ENCODE measurements around the gene ADGRG3.

ADGRG3 gene

DNA sequence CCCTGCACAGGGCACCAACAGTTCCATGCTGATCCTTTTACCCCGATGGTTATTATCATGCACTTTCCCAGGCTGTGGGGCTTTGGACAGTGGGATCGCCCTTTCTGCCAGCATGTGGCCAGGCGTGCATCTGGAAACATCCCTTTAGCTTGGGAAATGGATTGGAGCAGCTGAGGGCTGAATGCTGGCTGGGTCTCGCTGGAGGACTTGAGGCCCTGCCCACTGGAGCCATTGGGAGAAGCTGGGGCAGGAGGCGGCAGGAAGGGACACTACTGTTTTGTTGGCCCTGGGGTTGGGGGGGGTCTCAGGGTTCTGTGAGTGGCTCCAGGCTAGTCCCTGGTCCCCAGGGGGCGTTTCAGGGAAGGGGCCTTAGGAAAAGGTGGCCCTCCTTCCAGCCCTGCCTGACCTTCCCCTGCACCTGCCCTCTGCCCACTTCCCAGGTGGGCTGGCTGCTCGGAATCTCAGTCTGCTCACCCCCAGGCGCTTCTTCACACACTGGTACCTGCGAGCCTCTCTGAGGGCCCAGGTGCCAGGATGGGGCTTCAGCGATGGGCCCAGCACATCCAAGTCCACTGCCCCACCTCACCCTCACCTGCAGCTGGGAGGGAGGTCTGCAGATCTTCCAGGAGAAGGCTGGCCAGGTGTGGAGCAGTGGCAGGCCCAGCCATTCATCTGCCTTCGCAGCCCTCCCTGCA lies 1.6 kb upstream of the ADGRG3 start:
- H3K27ac ChIP-seq (replicated peaks), result peak overlapping the region; percentile 80
- DNase-seq (ENCODE audit: low read depth in 1 of 2, low spot score in 1 of 2), result no peak
- no peaks in the 10 kb centered on the region for H3K27me3 ChIP-seq (ENCODE audit: insufficient read depth, poor library complexity, severe bottlenecking)
- TF ChIP-seq SPI1 (IDR thresholded peaks at IDR 0.05; ENCODE audit: borderline replicate concordance, low read depth) (no peak), GABPA (IDR thresholded peaks at IDR 0.05; ENCODE audit: low read depth) (no peak)
- TF ChIP-seq, protein P1, sequence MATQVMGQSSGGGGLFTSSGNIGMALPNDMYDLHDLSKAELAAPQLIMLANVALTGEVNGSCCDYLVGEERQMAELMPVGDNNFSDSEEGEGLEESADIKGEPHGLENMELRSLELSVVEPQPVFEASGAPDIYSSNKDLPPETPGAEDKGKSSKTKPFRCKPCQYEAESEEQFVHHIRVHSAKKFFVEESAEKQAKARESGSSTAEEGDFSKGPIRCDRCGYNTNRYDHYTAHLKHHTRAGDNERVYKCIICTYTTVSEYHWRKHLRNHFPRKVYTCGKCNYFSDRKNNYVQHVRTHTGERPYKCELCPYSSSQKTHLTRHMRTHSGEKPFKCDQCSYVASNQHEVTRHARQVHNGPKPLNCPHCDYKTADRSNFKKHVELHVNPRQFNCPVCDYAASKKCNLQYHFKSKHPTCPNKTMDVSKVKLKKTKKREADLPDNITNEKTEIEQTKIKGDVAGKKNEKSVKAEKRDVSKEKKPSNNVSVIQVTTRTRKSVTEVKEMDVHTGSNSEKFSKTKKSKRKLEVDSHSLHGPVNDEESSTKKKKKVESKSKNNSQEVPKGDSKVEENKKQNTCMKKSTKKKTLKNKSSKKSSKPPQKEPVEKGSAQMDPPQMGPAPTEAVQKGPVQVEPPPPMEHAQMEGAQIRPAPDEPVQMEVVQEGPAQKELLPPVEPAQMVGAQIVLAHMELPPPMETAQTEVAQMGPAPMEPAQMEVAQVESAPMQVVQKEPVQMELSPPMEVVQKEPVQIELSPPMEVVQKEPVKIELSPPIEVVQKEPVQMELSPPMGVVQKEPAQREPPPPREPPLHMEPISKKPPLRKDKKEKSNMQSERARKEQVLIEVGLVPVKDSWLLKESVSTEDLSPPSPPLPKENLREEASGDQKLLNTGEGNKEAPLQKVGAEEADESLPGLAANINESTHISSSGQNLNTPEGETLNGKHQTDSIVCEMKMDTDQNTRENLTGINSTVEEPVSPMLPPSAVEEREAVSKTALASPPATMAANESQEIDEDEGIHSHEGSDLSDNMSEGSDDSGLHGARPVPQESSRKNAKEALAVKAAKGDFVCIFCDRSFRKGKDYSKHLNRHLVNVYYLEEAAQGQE (IDR thresholded peaks at IDR 0.05; ENCODE audit: insufficient replicate concordance, low read depth), result no peak
- TF ChIP-seq, protein P2, sequence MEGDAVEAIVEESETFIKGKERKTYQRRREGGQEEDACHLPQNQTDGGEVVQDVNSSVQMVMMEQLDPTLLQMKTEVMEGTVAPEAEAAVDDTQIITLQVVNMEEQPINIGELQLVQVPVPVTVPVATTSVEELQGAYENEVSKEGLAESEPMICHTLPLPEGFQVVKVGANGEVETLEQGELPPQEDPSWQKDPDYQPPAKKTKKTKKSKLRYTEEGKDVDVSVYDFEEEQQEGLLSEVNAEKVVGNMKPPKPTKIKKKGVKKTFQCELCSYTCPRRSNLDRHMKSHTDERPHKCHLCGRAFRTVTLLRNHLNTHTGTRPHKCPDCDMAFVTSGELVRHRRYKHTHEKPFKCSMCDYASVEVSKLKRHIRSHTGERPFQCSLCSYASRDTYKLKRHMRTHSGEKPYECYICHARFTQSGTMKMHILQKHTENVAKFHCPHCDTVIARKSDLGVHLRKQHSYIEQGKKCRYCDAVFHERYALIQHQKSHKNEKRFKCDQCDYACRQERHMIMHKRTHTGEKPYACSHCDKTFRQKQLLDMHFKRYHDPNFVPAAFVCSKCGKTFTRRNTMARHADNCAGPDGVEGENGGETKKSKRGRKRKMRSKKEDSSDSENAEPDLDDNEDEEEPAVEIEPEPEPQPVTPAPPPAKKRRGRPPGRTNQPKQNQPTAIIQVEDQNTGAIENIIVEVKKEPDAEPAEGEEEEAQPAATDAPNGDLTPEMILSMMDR (IDR thresholded peaks at IDR 0.05; ENCODE audit: insufficient read depth, low read length), result no peak
- H3K4me3 ChIP-seq (replicated peaks; ENCODE audit: insufficient read depth, low read length), result no peak overlapping the region

DNA sequence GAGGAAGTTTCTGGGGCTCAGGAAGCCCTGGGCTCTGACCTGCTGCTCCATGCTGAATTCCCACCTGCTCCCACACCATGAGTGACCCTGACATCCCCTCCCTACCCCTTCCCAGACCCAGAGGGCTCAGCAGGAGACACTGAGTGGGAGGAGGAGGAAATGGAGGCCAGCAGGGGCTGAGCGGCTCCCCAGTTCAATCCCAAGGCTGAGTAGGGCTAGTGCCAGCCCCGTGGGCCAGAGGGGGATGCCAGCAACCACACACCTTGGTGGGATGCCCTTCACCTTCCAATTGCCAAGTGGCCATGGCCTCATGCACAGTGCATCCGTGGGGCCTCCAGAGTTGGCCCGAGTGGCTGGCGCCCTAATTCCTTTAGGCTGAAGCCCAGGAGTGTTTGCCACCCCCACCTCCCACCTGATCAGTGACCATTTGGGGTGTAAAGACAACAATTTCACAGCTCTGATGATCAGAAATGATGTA lies 1.0 kb upstream of the ADGRG3 start:
- no peak overlapping the region for H3K4me3 ChIP-seq (replicated peaks; ENCODE audit: insufficient read depth, low read length)
- H3K27me3 ChIP-seq (ENCODE audit: insufficient read depth, poor library complexity, severe bottlenecking), result no peaks in the 10 kb centered on the region
- DNase-seq (ENCODE audit: low read depth in 1 of 2, low spot score in 1 of 2), result no peak
- peak overlapping the region; percentile 80 for H3K27ac ChIP-seq (replicated peaks)
- TF ChIP-seq, protein P1 (IDR thresholded peaks at IDR 0.05; ENCODE audit: insufficient replicate concordance, low read depth), result no peak
- TF ChIP-seq GABPA (IDR thresholded peaks at IDR 0.05; ENCODE audit: low read depth) (no peak), POLR2AphosphoS5 (IDR thresholded peaks at IDR 0.05; ENCODE audit: low read depth) (no peak), SPI1 (IDR thresholded peaks at IDR 0.05; ENCODE audit: borderline replicate concordance, low read depth) (no peak)
- TF ChIP-seq, protein P2 (IDR thresholded peaks at IDR 0.05; ENCODE audit: insufficient read depth, low read length), result no peak

DNA sequence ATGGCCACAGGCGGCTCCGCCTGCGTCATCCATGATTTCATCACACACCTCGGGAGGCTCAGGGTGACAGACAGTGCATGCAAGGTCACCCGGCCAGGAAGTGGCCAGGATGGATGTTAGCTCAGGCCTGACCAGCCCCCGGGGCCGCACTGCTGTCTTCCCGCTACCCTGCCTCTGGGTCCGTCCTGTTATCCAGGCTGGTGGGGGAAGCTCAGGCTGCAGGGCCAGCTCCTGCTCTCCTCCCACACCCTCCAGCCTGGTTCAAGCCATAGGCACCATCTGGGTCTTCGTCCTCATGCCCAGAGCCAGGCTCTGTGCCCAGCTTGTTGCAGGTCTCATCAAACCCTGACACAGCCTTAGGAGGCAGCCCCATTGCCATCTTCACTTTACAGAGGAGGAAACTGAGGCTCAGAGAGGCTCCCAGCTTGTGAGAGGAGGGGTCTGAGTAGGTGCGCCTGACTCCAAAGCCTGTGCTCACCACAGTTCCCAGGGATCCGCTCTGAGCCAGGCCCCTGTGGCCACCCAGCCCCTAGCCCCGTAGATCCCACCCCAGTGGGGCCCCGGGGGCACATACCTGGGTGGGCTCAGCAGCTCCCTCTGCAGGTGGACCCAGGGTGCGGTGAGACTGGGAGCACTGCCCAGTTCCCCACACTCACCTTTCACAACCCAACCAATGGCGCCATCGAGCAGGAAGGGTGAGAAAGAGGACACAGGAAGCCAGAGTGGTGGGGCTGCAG lies 412 bp upstream of the ADGRG3 start:
- H3K4me3 ChIP-seq (replicated peaks; ENCODE audit: insufficient read depth, low read length), result no peak overlapping the region
- H3K27me3 ChIP-seq (ENCODE audit: insufficient read depth, poor library complexity, severe bottlenecking), result no peaks in the 10 kb centered on the region
- TF ChIP-seq, protein P2 (IDR thresholded peaks at IDR 0.05; ENCODE audit: insufficient read depth, low read length), result peak; percentile 57
- TF ChIP-seq SPI1 (IDR thresholded peaks at IDR 0.05; ENCODE audit: borderline replicate concordance, low read depth) (peak; percentile 33; the same call in 1 of the 2 replicates), POLR2AphosphoS5 (IDR thresholded peaks at IDR 0.05; ENCODE audit: low read depth) (0 out of 2 replicates have a peak, but pooled peaks have one; percentile 20), GABPA (IDR thresholded peaks at IDR 0.05; ENCODE audit: low read depth) (no peak)
- TF ChIP-seq, protein P1 (IDR thresholded peaks at IDR 0.05; ENCODE audit: insufficient replicate concordance, low read depth), result no peak
- DNase-seq (ENCODE audit: low read depth in 1 of 2, low spot score in 1 of 2), result peak; percentile 88 to 89
- peak overlapping the region; percentile 80 for H3K27ac ChIP-seq (replicated peaks)
